Epithelial cell of esophagus (primary cell): ENCODE results near the gene PPARG.

Experiments
- DNase-seq: peaks from one replicate; pipeline ENCODE4 v3.0.0; 2010; ENCODE audit warnings: low read depth
- H3K4me3 ChIP-seq: 2 replicates; pipeline ENCODE4 v1.5.1; 2011; ENCODE audit warnings: mild to moderate bottlenecking, low read length, control low read depth
- TF ChIP-seq, protein P1 (sequence below): IDR thresholded peaks from 2 replicates; pipeline ENCODE4 v1.5.1; 2011; ENCODE audit warnings: low read depth, mild to moderate bottlenecking, low read length, control low read depth, inconsistent platforms; ENCODE audit not compliant: insufficient read depth; ENCODE audit errors: missing control alignments

The PPARG gene

GRCh38 chr3:12408984-12409683 is 120.3 kb downstream of the PPARG start:
- no peak for DNase-seq
- TF ChIP-seq, protein P1, sequence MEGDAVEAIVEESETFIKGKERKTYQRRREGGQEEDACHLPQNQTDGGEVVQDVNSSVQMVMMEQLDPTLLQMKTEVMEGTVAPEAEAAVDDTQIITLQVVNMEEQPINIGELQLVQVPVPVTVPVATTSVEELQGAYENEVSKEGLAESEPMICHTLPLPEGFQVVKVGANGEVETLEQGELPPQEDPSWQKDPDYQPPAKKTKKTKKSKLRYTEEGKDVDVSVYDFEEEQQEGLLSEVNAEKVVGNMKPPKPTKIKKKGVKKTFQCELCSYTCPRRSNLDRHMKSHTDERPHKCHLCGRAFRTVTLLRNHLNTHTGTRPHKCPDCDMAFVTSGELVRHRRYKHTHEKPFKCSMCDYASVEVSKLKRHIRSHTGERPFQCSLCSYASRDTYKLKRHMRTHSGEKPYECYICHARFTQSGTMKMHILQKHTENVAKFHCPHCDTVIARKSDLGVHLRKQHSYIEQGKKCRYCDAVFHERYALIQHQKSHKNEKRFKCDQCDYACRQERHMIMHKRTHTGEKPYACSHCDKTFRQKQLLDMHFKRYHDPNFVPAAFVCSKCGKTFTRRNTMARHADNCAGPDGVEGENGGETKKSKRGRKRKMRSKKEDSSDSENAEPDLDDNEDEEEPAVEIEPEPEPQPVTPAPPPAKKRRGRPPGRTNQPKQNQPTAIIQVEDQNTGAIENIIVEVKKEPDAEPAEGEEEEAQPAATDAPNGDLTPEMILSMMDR, result no peak
- H3K4me3 ChIP-seq, result no peak overlapping the region

- TF ChIP-seq, protein P1, result no peak
Observed at GRCh38 chr3:12409684-12410596, 121.1 kb downstream of the PPARG start.

GRCh38 chr3:12413721-12414255 is 124.9 kb downstream of the PPARG start:
- H3K4me3 ChIP-seq, result no peak overlapping the region
- TF ChIP-seq, protein P1, result no peak

More at GRCh38 chr3:12409684-12410596, 121.1 kb downstream of the PPARG start:
- no peak overlapping the region for H3K4me3 ChIP-seq
- no peak for DNase-seq

DNA sequence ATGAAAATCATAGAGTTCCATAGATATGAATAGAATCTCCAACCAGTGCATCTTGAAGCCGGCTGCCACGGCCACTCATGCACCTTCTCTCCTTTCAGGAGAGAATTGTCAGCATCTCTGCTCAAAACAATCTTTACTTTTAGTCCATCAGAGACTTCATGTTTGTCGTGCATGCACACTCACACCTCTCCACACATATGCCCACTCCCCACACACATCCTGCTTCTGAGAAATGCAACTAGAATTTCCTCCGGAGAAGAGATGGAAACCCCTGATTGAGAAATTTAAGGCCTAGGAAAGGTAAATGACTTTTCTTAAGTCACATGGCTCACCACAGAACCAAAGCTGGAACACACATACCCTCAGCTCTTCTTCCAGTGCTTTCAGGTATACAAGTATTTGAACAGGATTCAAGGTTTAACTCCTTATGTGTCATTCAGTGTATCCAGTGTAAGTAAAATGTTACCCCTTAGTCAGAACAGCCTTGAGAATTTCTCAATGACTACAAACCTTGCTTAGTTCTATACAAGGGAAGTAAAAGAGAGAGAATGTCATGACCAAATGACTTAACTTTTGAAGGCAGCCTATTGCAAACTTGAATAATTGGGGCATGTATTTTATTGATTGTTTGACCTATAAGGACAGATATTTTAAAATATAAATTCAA is 126.3 kb downstream of the PPARG start:
- H3K4me3 ChIP-seq, result no peak overlapping the region
- no peak for DNase-seq
- TF ChIP-seq, protein P1, result no peak

More at GRCh38 chr3:12413721-12414255, 124.9 kb downstream of the PPARG start:
- DNase-seq, result no peak

DNA sequence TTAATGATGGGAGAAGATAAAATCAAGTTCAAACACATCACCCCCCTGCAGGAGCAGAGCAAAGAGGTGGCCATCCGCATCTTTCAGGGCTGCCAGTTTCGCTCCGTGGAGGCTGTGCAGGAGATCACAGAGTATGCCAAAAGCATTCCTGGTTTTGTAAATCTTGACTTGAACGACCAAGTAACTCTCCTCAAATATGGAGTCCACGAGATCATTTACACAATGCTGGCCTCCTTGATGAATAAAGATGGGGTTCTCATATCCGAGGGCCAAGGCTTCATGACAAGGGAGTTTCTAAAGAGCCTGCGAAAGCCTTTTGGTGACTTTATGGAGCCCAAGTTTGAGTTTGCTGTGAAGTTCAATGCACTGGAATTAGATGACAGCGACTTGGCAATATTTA is 127.9 kb downstream of the PPARG start:
- no peak for DNase-seq
- TF ChIP-seq, protein P1, result no peak
- no peak overlapping the region for H3K4me3 ChIP-seq

DNA sequence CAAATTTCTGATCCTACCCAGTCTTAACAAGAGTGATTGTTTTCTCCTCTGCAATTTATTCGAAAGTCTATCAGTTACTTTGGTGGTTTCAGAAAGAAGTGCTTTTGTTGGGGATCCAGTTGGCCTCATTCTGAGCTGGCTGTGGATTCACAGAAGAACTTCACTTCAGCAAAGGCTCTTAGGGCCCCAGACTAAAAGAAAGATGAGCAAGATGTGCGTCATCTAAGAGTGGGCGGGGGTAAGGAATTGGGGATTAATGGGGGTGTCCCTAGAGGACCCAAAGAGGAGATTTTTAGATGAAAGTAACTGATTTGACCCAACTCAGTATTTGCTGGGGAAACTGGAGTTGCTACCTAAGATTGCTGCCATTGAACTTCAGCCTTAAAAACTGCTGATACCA is 131.5 kb downstream of the PPARG start:
- TF ChIP-seq, protein P1, result no peak
- DNase-seq, result no peak
- H3K4me3 ChIP-seq, result no peak overlapping the region
